PC-9 (cell line): ENCODE results near the gene NRARP. TPM values are rescaled to one million over a fixed set of nuclear protein-coding genes. Genes with fewer than 3 reads are reported as not detected.

Source experiments
- BruUV-seq: library from RNA; stranded (reverse); fragments of 400-500 nt; replicated peaks from 2 replicates; lab custom pipeline; 2021; lab: Mats Ljungman, UMichigan
- CTCF ChIA-PET: fragments of 300-600 bp; sonication (Branson Sonifier 250); formaldehyde crosslinking; loops from one replicate; lab custom pipeline; 2022; ENCODE audit warnings: antibody characterized with exemption; lab: Charles Lee
- POLR2A ChIA-PET: fragments of 300-600 bp; sonication (Branson Sonifier 250); formaldehyde crosslinking; loops from one replicate; lab custom pipeline; 2022; ENCODE audit warnings: antibody characterized with exemption; ENCODE audit not compliant: unreplicated experiment; lab: Charles Lee
- DNase-seq, 2 experiments: peaks; one replicate each; pipeline versions ENCODE4 v3.0.0 to v3.0.0-alpha.2; 2015 to 2022; ENCODE audit warnings: mixed read lengths in 1 of 2
- H2AFZ ChIP-seq: fragments of 200-600 bp; sonication (generic); 2 replicates; pipeline ENCODE4 v1.8.1; 2017; ENCODE audit warnings: antibody characterized with exemption
- H3F3A ChIP-seq: fragments of 200-600 bp; sonication (generic); 2 replicates; pipeline ENCODE4 v1.8.1; 2017; ENCODE audit warnings: antibody characterized with exemption, mild to moderate bottlenecking, low read depth; ENCODE audit not compliant: insufficient read depth
- H3K27ac ChIP-seq: fragments of 200-600 bp; sonication (generic); 2 replicates; pipeline ENCODE4 v1.6.1; 2016; ENCODE audit warnings: mixed run types
- H3K27me3 ChIP-seq: fragments of 200-600 bp; sonication (generic); 2 replicates; pipeline ENCODE4 v1.6.1; 2016; ENCODE audit warnings: low read depth, mixed run types; ENCODE audit not compliant: insufficient read depth
- H3K36me3 ChIP-seq: fragments of 200-600 bp; sonication (generic); 2 replicates; pipeline ENCODE4 v1.6.1; 2016; ENCODE audit warnings: low read depth, mixed run types
- H3K4me1 ChIP-seq: fragments of 200-600 bp; sonication (generic); replicated peaks from 2 replicates; pipeline ENCODE4 v1.6.1; 2016; ENCODE audit warnings: mixed run types; ENCODE audit not compliant: insufficient read depth
- H3K4me2 ChIP-seq: fragments of 200-600 bp; sonication (generic); 2 replicates; pipeline ENCODE4 v1.6.1; 2017; ENCODE audit warnings: mixed run types
- H3K4me3 ChIP-seq: fragments of 200-600 bp; sonication (generic); 2 replicates; pipeline ENCODE4 v1.6.1; 2016; ENCODE audit warnings: mixed run types
- H3K79me2 ChIP-seq: fragments of 200-600 bp; sonication (generic); 2 replicates; pipeline ENCODE4 v1.6.1; 2017; ENCODE audit warnings: low read depth, mixed run types
- H3K9me2 ChIP-seq: fragments of 200-600 bp; sonication (generic); 2 replicates; pipeline ENCODE4 v1.8.1; 2017; ENCODE audit warnings: mild to moderate bottlenecking; ENCODE audit not compliant: insufficient read depth
- H3K9me3 ChIP-seq: fragments of 200-600 bp; sonication (generic); 2 replicates; pipeline ENCODE4 v1.8.1; 2016; ENCODE audit warnings: low read depth; ENCODE audit not compliant: insufficient read depth
- H4K20me1 ChIP-seq: fragments of 200-600 bp; sonication (generic); 2 replicates; pipeline ENCODE4 v1.8.1; 2017; ENCODE audit not compliant: insufficient read depth
- EZH2 ChIP-seq: fragments of 200-600 bp; sonication (generic); IDR thresholded peaks from 2 replicates; pipeline ENCODE4 v1.8.0; 2017; ENCODE audit warnings: antibody characterized with exemption, low read depth
- intact Hi-C: fragments of 100-400 bp; cut with micrococcal nuclease; formaldehyde crosslinking; loops from one replicate; pipeline ENCODE4 v1.10.0; 2022; ENCODE audit not compliant: unreplicated experiment
- total RNA-seq: library from RNA; stranded (reverse); gene quantifications from 2 replicates; pipeline ENCODE4 v1.2.3, GENCODE V29; 2021
- TF ChIP-seq, protein P1 (sequence below): fragments of 200-600 bp; sonication (generic); conservative IDR thresholded peaks from 2 replicates; pipeline ENCODE4 v1.6.1; 2017; ENCODE audit warnings: mixed run types, antibody characterized with exemption, mild to moderate bottlenecking, moderate library complexity

NRARP gene
- total RNA-seq, 1 experiment from 2014 or later = 20.6 TPM

DNA sequence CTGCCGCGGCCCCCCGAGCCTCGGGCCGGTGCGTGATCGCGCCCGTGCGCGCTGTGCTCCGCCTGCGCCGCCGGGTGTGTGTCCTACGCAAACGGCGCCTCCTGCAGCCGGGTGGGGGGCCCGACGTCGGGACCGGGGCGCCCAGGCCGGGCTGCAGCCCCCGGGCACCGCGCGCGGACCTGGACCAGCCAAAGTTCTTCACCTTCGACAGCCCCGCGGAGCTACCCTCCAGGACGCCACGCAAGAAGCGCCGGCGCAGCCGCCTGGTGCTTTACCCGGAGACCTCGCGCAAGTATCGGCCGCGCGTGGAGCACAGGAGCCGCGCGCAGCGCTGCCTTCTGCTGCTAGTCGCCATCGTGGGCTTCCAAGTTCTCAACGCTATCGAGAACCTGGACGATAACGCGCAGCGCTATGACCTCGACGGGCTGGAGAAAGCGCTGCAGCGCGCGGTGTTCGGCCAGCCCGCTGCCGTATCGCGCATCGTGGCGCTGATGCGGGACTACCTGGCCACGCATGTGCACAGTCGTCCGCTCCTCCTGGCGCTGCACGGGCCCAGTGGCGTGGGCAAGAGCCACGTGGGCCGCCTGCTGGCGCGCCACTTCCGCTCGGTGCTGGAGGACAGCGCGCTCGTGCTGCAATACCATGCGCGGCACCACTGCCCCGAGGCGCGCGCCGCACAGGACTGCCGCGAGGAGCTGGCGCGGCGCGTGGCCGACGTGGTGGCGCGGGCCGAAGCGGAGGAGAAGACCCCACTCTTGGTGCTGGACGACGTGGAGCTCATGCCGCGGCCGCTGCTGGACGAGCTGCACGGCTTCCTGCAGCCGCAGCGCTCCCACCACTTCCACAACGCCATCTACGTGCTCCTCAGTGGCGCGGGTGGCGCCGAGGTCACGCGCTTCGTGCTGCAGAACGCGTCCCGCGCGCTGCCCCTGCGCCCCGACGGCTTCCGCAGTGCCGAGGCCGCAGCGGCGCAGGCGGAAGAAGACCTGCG is 23.1 kb downstream of the NRARP start:
- Histone ChIP-seq H3K79me2 (peaks cover 26% of the 10 kb centered on the region; the same call in 1 of the 2 replicates), H3K9me2 (no peaks in the 10 kb centered on the region), H3K27me3 (no peaks in the 10 kb centered on the region), H3K27ac (no peak overlapping the region), H3F3A (peaks cover 24% of the 10 kb centered on the region), H3K36me3 (peaks cover 7% of the 10 kb centered on the region; the same call in 1 of the 2 replicates), H2AFZ (no peak overlapping the region), H3K4me2 (peak overlapping the region; percentile 83), H3K9me3 (no peaks in the 10 kb centered on the region), H3K4me3 (peak overlapping the region; percentile 89; the same call in 1 of the 2 replicates), H4K20me1 (no peaks in the 10 kb centered on the region), H3K4me1 (peaks cover 16% of the 10 kb centered on the region)
- intact Hi-C loops = no loop called here
- DNase-seq = no peak
- BruUV-seq = no TSS peak
- ChIA-PET CTCF (no interaction called here), POLR2A (no interaction called here)
- TF ChIP-seq EZH2 = no peak
- TF ChIP-seq, protein P1, sequence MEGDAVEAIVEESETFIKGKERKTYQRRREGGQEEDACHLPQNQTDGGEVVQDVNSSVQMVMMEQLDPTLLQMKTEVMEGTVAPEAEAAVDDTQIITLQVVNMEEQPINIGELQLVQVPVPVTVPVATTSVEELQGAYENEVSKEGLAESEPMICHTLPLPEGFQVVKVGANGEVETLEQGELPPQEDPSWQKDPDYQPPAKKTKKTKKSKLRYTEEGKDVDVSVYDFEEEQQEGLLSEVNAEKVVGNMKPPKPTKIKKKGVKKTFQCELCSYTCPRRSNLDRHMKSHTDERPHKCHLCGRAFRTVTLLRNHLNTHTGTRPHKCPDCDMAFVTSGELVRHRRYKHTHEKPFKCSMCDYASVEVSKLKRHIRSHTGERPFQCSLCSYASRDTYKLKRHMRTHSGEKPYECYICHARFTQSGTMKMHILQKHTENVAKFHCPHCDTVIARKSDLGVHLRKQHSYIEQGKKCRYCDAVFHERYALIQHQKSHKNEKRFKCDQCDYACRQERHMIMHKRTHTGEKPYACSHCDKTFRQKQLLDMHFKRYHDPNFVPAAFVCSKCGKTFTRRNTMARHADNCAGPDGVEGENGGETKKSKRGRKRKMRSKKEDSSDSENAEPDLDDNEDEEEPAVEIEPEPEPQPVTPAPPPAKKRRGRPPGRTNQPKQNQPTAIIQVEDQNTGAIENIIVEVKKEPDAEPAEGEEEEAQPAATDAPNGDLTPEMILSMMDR = no peak

DNA sequence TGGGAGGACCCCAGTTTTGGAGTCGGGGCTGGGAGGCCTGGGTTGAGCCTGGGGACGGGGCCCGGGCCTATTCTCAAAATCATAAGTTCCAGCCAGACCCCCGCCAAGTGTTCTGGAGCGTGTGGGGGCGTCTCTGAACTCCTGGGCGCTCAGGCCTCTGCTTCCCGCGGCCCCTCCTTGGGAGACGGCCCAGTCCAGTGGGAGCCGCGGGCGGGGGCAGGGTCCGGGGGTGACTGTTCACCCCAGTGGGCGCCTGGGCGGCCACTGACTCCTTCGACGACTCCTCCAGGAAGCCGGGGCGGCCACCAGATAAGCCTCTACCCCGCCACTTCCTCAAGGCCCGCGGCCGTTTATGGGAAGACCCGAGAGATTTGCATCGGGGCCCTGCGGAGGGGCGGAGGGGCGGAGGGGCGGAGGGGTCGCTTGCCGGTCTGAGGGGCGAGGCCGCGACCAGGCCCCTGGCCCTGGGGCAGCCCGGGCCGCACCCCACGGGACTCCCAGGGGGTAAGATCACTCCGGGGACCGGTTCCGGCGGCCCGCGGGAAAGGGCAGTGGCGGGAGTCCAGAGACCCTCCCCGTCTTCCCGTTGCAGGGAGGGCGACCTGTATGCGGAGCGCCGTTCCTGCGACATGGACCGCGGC is 23.9 kb downstream of the NRARP start:
- no peak for DNase-seq
- no peak for TF ChIP-seq EZH2
- TF ChIP-seq, protein P1 = no peak
- Histone ChIP-seq H3K27me3 (no peaks in the 10 kb centered on the region), H3K4me2 (peak overlapping the region; percentile 83), H3K4me1 (peaks cover 16% of the 10 kb centered on the region), H4K20me1 (peaks cover 2% of the 10 kb centered on the region; the same call in 1 of the 2 replicates), H3K9me3 (no peaks in the 10 kb centered on the region), H2AFZ (peak overlapping the region; percentile 74), H3F3A (peaks cover 24% of the 10 kb centered on the region), H3K27ac (peak overlapping the region; percentile 48), H3K4me3 (peak overlapping the region; percentile 89), H3K9me2 (no peaks in the 10 kb centered on the region), H3K36me3 (peaks cover 7% of the 10 kb centered on the region; the same call in 1 of the 2 replicates), H3K79me2 (peaks cover 26% of the 10 kb centered on the region; the same call in 1 of the 2 replicates)
- POLR2A ChIA-PET = interaction anchor here (0.7 to 1.0 kb wide), 5 partner anchors 9 to 264 kb away, joined by 3 to 9 read pairs (median 4); partner anchors contain the start of genes NRARP and TUBB4B
- intact Hi-C loops = no loop called here
- CTCF ChIA-PET = interaction anchor here (0.6 to 1.1 kb wide), 3 partner anchors 42 to 254 kb away, joined by 3 to 11 read pairs (median 10); no protein-coding TSS in a partner anchor
- BruUV-seq = TSS peak; percentile 46
